GM12878 (cell line): ENCODE measurements around the gene PCDHGA4. TPM values are rescaled to one million over a fixed set of nuclear protein-coding genes. Genes with fewer than 3 reads are reported as not detected.
A peak's percentile ranks its signal among the peaks of the same experiment; 100 is the strongest.
"Not testable (repeated sequence)": the region's sequence is repeated elsewhere in the genome, so short reads cannot be mapped to it uniquely, and the experiment has no call there.

Source experiments
- ATAC-seq: fragments of 200-7000 bp; cut with Tn5 transposase; 3 replicates; pipeline ENCODE4 v1.9.1; 2020; ENCODE audit warnings: mild to moderate bottlenecking, moderate library complexity
- BruUV-seq: library from RNA; stranded (reverse); fragments of 400-500 nt; replicated peaks from 2 replicates; lab custom pipeline; 2021; lab: Mats Ljungman, UMichigan
- CTCF ChIA-PET: fragments of 300-600 bp; sonication (Branson Sonifier 250); formaldehyde crosslinking; extraction: SDS; loops from one replicate; lab custom pipeline; 2021; ENCODE audit warnings: inconsistent platforms; lab: Yijun Ruan, JAX
- POLR2A ChIA-PET: fragments of 350-600 bp; formaldehyde crosslinking; extraction: SDS; loops from one replicate; lab custom pipeline; 2021; ENCODE audit warnings: inconsistent platforms; lab: Charles Lee
- RAD21 ChIA-PET: fragments of 300-600 bp; sonication (Branson Sonifier 250); formaldehyde crosslinking; loops from one replicate; lab custom pipeline; 2023; ENCODE audit warnings: antibody characterized with exemption; ENCODE audit not compliant: unreplicated experiment; lab: Charles Lee
- SMC1A ChIA-PET: fragments of 300-600 bp; sonication (Branson Sonifier 250); formaldehyde crosslinking; loops from one replicate; lab custom pipeline; 2023; ENCODE audit not compliant: unreplicated experiment, uncharacterized antibody; lab: Charles Lee
- DNase-seq: peaks from one replicate; pipeline ENCODE4 v3.0.0-alpha.2; 2011; ENCODE audit warnings: low read depth, low spot score
- FAIRE-seq: peaks from 3 replicates; lab custom pipeline; 2011; peaks lifted over from hg19 to GRCh38; lab: Jason Lieb, UNC
- H2AFZ ChIP-seq: 2 replicates; pipeline ENCODE4 v1.6.0; 2011; ENCODE audit warnings: low read depth, low read length, control low read depth; ENCODE audit not compliant: control insufficient read depth
- H3K27ac ChIP-seq: 2 replicates; pipeline ENCODE4 v1.5.1; 2011; ENCODE audit warnings: control low read depth; ENCODE audit not compliant: control insufficient read depth, insufficient read depth
- H3K27me3 ChIP-seq, 2 experiments: replicated peaks in 1 of 2; 2 replicates each; pipeline versions ENCODE4 v1.6.0 to v1.6.1; 2011; ENCODE audit warnings: low read length in 1 of 2; ENCODE audit not compliant: control insufficient read depth in 2 of 2, insufficient read depth in 2 of 2
- H3K36me3 ChIP-seq, 2 experiments: 2 replicates each; pipeline ENCODE4 v1.5.1; 2011; ENCODE audit warnings: low read length in 1 of 2; ENCODE audit not compliant: control insufficient read depth in 2 of 2, insufficient read depth in 2 of 2
- H3K4me1 ChIP-seq: 2 replicates; pipeline ENCODE4 v1.6.1; 2011; ENCODE audit warnings: mild to moderate bottlenecking, low read length, moderate library complexity, mixed read lengths; ENCODE audit not compliant: control insufficient read depth, insufficient read depth
- H3K4me2 ChIP-seq: 2 replicates; pipeline ENCODE4 v1.6.0; 2011; ENCODE audit warnings: control low read depth; ENCODE audit not compliant: control insufficient read depth, insufficient read depth
- H3K4me3 ChIP-seq: fragments of 200-600 bp; sonication (generic); 2 replicates; pipeline ENCODE4 v1.5.1; 2016
- H3K79me2 ChIP-seq: 2 replicates; pipeline ENCODE4 v1.6.0; 2011; ENCODE audit warnings: low read length; ENCODE audit not compliant: control insufficient read depth, insufficient read depth
- H3K9ac ChIP-seq: 2 replicates; pipeline ENCODE4 v1.8.0; 2011; ENCODE audit warnings: low read length, control low read depth, mixed read lengths; ENCODE audit not compliant: control insufficient read depth, insufficient read depth
- H3K9me3 ChIP-seq: replicated peaks from 3 replicates; pipeline ENCODE4 v1.5.1; 2011; ENCODE audit warnings: mild to moderate bottlenecking, low read length; ENCODE audit not compliant: control insufficient read depth, insufficient read depth
- H4K20me1 ChIP-seq: 2 replicates; pipeline ENCODE4 v1.6.0; 2011; ENCODE audit not compliant: control insufficient read depth, insufficient read depth
- RAD21 ChIP-seq: IDR thresholded peaks from 2 replicates; pipeline ENCODE4 v1.6.1; 2011; ENCODE audit warnings: mild to moderate bottlenecking, low read depth, low read length, moderate library complexity; ENCODE audit not compliant: insufficient read depth
- STAT3 ChIP-seq: IDR thresholded peaks from 2 replicates; pipeline ENCODE4 v1.6.1; 2011; ENCODE audit warnings: low read depth, low read length, improper control_type of control experiment
- WGBS: methylation state at CpG from one replicate; pipeline ENCODE4 v1.1.6; 2016; ENCODE audit warnings: low lambda C conversion rate; ENCODE audit not compliant: insufficient replicate concordance, insufficient coverage; ENCODE audit errors: missing lambda C conversion rate; 5-methylcytosine and 5-hydroxymethylcytosine counted together
- in situ Hi-C: fragments of 300-500 bp; cut with MboI; formaldehyde crosslinking; loops from 9 replicates; pipeline ENCODE4 v1.14.3; 2018; ENCODE audit warnings: mixed read lengths
- intact Hi-C: fragments of 100-400 bp; cut with micrococcal nuclease; formaldehyde crosslinking; loops from one replicate; pipeline ENCODE4 v1.14.2; 2022; ENCODE audit not compliant: unreplicated experiment
- polyA plus RNA-seq, 11 experiments: library from polyadenylated mRNA; depleted of rRNA in 4 of 11; unstranded in 6 of 11; stranded (reverse) in 5 of 11; fragments of >200 nt; fragmentation: Nextera tagmentation in 4 of 11; fragmentation: Illumina TruSeq in 1 of 11; extraction: Ambion mirVana in 4 of 11; extraction: Trizol in 1 of 11; gene quantifications; 1 replicate in 1 of 11; 2 replicates in 10 of 11; pipeline versions ENCODE4 v1.2.1 to v1.2.3, GENCODE V29; 2011 to 2016; ENCODE audit warnings: inconsistent platforms in 2 of 11, missing spikeins in 2 of 11, low read depth in 1 of 11
- total RNA-seq, 4 experiments: library from RNA; depleted of rRNA in 3 of 4; stranded (reverse); fragments of >200 nt in 3 of 4; fragmentation: Illumina TruSeq in 1 of 4; extraction: Trizol in 1 of 4; gene quantifications; 2 replicates each; pipeline versions ENCODE4 v1.2.1 to v1.2.3, GENCODE V29; 2013 to 2021
- TF ChIP-seq, protein P1 (sequence below), 3 experiments: IDR thresholded peaks in 2 of 3; conservative IDR thresholded peaks in 1 of 3; 2 replicates each; pipeline ENCODE4 v1.5.1; 2011; ENCODE audit warnings: low read depth in 3 of 3, low read length in 3 of 3, mild to moderate bottlenecking in 3 of 3, control low read depth in 2 of 3, moderate library complexity in 2 of 3, inconsistent platforms in 1 of 3, mixed read lengths in 1 of 3; ENCODE audit not compliant: control insufficient read depth in 2 of 3, insufficient read depth in 1 of 3; ENCODE audit errors: extremely low read depth in 1 of 3

Gene PCDHGA4
- total and polyA plus RNA-seq, 10 of the 15 experiments (the other 5 are each of a cell fraction or from before 2014, with no cell fraction given): 0.09 to 0.17 (median 0.13) TPM; not detected in 3

- no peaks in the 10 kb centered on the region for H3K4me1 ChIP-seq
- ChIA-PET CTCF (interaction anchor here (1.4 to 1.7 kb wide), 2 partner anchors 16 to 18 kb away, joined by 5 read pairs; partner anchors contain the start of gene TAF7), RAD21 (interaction anchor here (0.7 kb wide), 1 partner anchor 225 kb away, joined by 3 read pairs; no protein-coding TSS in a partner anchor), SMC1A (interaction anchor here (1.3 to 1.6 kb wide), 2 partner anchors 10 to 225 kb away, joined by 3 to 6 read pairs; no protein-coding TSS in a partner anchor), POLR2A (no interaction called here)
- no peak within 1 kb of the TSS for H3K27ac ChIP-seq
- H3K4me2 ChIP-seq: no peak within 1 kb of the TSS
- DNase-seq (no peak), FAIRE-seq (no peak), ATAC-seq (peak; percentile 49)
- intact Hi-C loops: no loop called here
- TF ChIP-seq RAD21: peak; percentile 42
- TF ChIP-seq STAT3: no peak
- TF ChIP-seq, protein P1, sequence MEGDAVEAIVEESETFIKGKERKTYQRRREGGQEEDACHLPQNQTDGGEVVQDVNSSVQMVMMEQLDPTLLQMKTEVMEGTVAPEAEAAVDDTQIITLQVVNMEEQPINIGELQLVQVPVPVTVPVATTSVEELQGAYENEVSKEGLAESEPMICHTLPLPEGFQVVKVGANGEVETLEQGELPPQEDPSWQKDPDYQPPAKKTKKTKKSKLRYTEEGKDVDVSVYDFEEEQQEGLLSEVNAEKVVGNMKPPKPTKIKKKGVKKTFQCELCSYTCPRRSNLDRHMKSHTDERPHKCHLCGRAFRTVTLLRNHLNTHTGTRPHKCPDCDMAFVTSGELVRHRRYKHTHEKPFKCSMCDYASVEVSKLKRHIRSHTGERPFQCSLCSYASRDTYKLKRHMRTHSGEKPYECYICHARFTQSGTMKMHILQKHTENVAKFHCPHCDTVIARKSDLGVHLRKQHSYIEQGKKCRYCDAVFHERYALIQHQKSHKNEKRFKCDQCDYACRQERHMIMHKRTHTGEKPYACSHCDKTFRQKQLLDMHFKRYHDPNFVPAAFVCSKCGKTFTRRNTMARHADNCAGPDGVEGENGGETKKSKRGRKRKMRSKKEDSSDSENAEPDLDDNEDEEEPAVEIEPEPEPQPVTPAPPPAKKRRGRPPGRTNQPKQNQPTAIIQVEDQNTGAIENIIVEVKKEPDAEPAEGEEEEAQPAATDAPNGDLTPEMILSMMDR (IDR thresholded peaks at IDR 0.05 in 2 of 3, conservative IDR thresholded peaks at IDR 0.05 in 1 of 3; ENCODE audit: control insufficient read depth in 2 of 3, extremely low read depth in 1 of 3, insufficient read depth in 1 of 3, low read depth in 3 of 3, low read length in 3 of 3): peak; percentile 16 to 46 (median 40); a peak in 5 of 6 replicates
- no peak within 1 kb of the TSS for H2AFZ ChIP-seq
- in situ Hi-C loops: no loop called here
- H3K27me3 ChIP-seq: no peaks in the 10 kb centered on the region
- 42% methylated on average over 27 of the region's 27 CpGs for WGBS
- H3K36me3 ChIP-seq: no peaks in the 10 kb centered on the region
- no peak within 1 kb of the TSS for H3K4me3 ChIP-seq
- no peaks in the 10 kb centered on the region for H3K79me2 ChIP-seq
- BruUV-seq: no TSS peak
- H4K20me1 ChIP-seq: no peaks in the 10 kb centered on the region
- no peak within 1 kb of the TSS for H3K9ac ChIP-seq
- H3K9me3 ChIP-seq: no peaks in the 10 kb centered on the region; the same call in 1 of the 3 replicates
Observed at GRCh38 chr5:141338538-141339306, 16.1 kb upstream of the PCDHGA4 start, which contains the start of gene PCDHGA2. TSS of gene PCDHGA2 (plus strand) at chr5:141338760.

DNA sequence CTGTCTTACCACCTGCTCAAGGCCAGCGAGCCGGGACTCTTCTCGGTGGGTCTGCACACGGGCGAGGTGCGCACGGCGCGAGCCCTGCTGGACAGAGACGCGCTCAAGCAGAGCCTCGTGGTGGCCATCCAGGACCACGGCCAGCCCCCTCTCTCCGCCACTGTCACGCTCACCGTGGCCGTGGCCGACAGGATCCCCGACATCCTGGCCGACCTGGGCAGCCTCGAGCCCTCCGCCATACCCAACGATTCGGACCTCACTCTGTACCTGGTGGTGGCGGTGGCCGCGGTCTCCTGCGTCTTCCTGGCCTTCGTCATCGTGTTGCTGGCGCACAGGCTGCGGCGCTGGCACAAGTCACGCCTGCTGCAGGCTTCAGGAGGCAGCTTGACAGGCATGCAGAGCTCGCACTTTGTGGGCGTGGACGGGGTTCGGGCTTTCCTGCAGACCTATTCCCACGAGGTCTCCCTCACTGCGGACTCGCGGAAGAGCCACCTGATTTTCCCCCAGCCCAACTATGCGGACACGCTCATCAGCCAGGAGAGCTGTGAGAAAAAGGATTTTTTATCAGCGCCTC, 14.0 kb upstream of the PCDHGA4 start:
- intact Hi-C loops, H3K4me2 ChIP-seq, ATAC-seq, RAD21 ChIA-PET, H2AFZ ChIP-seq, H3K27ac ChIP-seq, DNase-seq, BruUV-seq, H3K4me1 ChIP-seq, H3K9me3 ChIP-seq, POLR2A ChIA-PET, H3K27me3 ChIP-seq, H3K79me2 ChIP-seq, FAIRE-seq, SMC1A ChIA-PET, H3K9ac ChIP-seq, H3K36me3 ChIP-seq, in situ Hi-C loops, H3K4me3 ChIP-seq, H4K20me1 ChIP-seq, CTCF ChIA-PET: not testable (repeated sequence)
- WGBS: 77% methylated on average over 36 of the region's 45 CpGs
